ENCODE results near the gene TMEM236.

The TMEM236 gene

DNA sequence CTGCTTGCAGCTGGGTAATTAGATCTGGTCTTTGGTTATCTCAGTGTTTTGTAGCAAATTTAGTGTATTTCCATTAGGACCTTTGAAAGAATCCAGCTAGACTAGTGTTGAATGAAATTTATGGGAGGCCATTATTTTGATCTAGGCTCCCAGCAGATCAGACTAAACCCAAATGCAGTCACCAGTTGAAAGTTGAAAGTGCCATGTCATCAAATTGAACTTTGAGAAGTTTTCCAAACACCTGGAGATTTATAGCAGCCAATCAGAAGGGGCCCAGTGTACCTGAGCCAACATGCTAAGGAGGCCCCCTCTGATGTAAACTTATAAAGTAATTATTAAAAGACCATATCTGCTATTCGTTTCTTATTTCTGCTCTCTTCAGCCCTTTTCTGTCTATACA lies 11.3 kb upstream of the TMEM236 start:
- DNase-seq (ENCODE audit: low read depth, low spot score): no peak

DNA sequence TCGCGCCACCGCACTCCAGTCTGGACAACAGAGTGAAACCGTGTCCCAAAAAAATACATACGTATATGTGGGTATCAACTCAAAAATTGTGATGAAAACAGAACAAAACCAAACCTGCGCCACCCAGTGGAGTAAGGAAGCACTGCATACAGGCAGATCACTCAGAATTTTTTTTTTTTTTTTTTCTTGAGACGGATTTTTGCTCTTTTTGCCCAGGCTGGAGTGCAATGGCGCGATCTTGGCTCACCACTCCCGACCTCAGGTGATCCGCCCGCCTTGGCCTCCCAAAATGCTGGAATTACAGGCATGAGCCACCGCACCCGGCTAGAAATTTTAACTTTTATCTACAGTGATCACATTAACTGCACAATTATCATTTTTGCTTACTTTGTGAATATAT lies 9.1 kb upstream of the TMEM236 start:
- peak; percentile 58 for DNase-seq (ENCODE audit: low read depth, low spot score)

DNA sequence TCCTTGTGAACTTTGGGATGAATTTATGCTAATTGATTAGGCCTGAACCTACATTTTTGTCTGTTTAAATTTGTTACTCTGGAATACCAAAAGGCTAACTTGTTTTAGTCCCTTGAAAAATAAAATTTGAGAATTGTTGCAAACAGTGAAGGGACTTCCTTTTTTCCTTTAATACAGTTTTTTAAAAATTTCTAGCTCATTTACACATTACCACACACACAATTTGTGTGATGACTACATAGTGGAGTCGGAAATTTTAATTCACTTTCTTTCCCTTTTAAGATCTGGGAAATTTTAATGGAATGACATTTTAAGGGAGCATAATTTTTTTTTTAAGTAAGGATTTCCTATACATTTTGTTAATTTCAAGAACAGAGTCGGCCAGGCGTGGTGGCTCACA lies 8.6 kb upstream of the TMEM236 start:
- DNase-seq (ENCODE audit: low read depth, low spot score): no peak

DNA sequence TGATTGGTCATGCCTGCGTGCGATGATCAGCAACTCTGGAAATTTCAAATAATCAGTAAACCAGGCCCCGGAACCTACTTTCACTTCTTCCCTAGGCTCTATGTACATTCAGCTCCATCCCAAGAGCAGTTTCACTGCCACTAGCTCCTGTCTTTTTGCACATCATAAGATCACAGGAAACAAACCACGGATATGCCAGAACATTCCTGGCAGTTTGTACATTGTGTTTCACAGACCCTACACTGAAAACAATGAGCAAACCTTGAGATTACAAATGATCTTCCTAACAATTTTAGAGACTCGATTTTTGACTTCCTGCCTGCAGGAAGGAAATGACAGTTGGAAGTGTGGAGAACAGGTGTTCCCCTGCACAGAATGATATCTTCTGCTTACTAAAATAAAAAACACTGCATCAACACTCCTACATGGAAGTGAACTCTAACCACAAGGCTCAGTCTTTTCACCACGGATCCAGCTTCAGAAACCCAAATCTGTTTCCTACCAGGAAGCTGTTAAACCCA lies 7.6 kb upstream of the TMEM236 start:
- DNase-seq (ENCODE audit: low read depth, low spot score): no peak

DNA sequence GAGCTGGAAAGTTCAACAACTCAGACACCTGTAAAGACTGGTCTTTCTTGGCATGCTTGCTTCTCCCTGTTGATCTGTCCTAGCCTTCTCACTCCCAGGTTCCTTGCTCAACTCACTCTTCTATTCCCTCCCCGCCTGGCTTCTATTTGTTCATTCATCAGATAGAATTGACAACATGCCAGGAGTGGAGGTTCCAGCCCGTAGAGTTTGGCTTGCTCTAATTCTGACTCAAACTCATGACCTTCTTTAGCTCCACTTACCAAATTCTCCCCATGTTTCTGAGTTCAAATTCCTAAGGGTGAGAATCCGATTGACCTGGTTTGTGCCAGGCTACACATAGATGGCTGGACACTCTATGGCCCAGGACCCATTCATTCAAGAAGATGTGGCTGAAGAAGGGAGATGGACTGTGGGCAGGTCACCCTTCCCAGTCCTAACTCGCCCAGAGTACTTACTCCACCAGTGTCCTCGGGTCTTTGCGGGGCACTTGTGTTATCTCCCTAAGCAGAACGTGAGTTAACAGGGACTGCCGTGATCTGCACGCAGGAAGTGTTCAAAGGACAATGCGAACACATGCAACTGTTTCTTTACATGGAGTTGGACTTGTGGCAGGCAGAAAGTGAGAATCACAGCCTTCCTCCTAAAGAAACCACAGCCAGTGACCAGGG lies 4.0 kb upstream of the TMEM236 start:
- no peak for DNase-seq (ENCODE audit: low read depth, low spot score)

DNA sequence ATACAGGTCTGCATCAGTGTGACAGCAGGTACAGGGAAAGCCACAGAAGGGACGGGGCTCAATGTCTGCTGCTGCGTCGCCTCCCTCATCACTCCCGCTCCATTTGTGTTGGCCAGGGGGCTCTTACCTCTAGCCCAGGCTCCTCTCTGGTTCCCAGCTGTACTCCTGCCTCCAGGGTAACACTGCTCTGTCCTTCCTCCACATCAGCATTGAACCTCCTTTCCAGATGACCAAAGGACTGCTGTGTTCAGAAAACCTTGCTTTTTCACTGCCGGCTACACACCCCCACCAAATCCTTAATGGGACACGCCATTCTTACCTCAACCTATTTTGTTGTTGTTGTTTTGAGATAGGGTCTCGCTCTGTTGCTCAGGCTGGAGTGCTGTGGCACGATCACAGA lies 2.1 kb upstream of the TMEM236 start:
- DNase-seq (ENCODE audit: low read depth, low spot score): no peak

DNA sequence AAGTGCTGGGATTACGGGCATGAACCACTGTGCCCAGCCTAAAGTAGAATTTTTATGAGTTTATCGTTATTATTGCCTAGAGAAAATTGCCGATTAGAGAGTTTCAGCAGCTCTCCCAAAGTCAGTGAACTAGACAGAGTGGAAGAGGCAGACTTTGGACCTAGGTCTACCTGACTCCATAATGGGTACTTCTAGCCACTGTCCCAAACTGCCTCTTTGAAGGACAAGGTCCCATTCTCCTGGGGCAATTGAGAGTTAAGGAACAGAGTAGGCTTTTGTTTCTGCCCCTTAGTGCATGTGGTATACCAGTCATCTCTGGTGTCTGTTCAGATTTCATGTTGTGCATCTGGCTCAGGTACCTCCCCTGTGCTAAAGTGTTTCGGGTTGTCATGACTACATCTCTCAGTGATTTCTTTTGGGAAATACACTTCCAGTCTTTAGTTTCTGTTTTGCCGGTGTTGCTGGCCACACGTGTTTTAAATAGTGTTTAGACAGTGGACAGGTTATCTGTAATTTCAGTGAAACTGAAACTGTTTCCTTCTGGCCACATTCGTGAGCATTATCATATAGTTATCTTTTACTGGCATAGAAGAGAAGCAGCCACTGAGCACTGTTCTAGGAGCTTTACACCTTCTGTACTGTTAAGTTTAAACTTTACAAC lies 4.7 kb downstream of the TMEM236 start:
- DNase-seq (ENCODE audit: low read depth, low spot score): no peak

DNA sequence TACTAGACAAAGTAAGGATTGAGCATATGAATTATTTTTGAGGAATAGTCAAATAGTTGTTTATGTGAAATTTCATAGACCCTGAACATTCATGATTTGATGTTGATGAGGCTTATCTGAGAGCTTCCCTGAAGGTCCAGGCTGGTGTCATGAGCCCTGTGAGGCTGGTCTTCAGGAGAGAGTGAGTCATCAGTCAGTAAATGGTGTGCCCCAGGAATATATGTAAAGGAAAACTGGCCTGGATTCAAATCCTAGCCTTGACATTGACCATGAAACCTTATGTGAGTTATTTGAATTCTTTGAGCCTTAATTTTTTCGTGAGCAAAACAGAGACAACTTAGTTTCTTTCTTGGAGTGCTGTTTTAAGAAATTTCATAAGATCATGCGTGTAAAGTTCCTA lies 6.2 kb downstream of the TMEM236 start:
- DNase-seq (ENCODE audit: low read depth, low spot score): no peak

DNA sequence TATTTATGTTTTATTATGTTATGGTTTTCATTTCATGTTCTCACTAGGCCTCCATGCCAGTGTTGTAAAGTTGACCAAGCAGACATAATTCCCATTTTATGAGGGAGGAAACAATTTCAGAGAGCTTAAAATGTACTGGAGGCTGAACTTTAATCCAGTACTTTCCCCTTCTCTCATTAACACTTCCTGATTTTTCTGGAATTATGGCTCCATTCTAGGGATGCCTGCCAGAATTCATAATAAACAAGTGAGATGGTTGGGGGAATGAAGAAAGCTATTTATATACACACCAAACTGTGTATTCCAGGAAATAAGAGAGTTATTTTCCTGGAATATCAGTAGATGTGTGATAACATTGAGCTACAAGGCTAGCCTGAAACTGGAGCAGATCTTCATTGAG lies 6.9 kb downstream of the TMEM236 start:
- no peak for DNase-seq (ENCODE audit: low read depth, low spot score)

DNA sequence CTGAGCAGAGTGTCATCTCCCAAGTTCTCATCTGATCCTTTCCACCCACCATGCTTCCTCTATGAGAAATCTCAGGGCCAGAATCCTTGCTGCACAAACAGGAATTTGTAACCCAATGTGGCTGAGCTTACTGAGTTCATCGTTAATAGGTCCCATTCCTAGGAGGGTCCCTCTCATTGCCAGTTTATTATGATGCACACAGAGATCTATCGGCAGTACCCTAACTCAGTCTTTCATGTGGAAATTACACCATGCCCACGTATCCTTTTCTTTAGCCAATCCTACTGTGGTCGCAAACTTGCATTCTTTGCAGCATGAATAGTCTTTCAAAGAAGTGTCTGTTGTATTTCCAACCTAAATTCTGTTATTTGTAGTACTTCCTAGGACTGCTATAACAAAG lies 12.1 kb downstream of the TMEM236 start:
- DNase-seq (ENCODE audit: low read depth, low spot score): no peak

DNA sequence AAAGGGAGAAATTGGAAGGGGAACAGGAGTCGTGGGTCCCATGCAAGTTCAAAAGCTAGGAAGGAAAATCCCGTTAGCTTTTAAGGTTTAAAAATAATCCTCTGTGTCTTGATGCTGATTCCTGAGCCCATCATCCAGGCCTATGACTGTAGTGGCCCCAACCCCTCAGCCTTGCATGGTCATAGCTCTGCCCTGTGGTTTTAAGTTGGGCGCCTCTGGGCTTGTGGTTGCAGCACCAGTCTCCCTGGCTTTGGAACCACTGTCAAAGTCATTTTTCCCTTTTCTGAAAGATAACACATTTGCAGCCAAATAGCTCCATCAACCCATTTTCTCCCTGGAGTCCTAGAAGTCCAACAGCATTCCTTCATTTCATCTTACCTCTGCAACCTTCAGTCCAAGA lies 13.6 kb downstream of the TMEM236 start:
- DNase-seq (ENCODE audit: low read depth, low spot score): no peak

DNA sequence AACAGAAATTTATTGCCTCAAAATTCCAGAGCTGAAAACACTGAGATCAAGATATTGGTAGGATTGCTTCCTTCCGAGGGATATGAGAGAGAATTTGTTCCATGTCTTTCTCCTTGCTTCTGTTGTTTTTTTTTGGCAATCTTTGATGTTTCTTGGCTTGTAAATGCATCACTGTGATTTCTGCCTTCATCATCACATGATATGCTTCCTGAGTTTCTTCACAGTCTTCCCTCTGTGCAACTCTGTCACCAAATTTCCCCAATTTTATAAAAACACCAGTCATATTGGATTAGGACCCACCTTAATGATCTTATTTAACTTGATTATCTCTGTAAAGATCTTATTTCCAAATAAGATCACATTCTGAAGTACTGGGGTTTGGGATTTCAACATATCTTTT lies 14.7 kb downstream of the TMEM236 start:
- no peak for DNase-seq (ENCODE audit: low read depth, low spot score)

DNA sequence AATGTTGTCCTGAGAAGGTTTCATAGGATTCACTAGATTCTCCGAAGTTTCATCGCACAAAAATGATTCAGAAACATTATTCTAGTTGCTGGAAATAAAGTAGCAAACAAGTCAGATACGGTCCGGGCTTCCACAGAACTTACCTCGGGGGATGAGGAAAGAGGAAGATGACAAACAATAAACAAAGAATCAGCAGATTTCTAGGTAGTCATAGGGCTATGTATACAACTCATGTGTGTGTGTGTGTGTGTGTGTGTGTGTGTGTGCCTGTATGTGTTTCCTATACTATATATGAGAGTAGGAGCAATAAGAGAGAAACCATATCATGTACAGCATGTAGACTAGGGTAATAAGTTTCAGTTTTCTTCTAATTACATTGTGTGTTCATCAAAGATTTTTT lies 16.5 kb downstream of the TMEM236 start:
- no peak for DNase-seq (ENCODE audit: low read depth, low spot score)

DNA sequence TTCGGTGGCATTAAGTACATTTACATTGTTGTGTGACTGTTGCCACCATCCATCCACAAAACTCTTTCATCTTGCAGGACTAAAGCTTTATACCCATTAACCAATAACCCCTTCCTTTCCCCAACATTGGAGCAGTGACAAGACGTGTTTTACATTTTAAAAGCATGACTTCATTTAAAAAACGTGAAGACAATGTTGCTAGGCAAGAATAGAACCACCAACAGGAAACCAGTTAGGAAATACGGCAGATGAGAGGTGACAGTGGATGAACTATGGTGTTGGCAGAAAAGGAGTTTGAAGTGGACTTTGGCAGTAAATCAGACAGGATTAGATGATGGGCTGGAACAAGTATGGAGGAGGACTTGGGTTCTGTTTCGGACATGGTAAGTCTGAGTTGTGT lies 17.0 kb downstream of the TMEM236 start:
- no peak for DNase-seq (ENCODE audit: low read depth, low spot score)

DNA sequence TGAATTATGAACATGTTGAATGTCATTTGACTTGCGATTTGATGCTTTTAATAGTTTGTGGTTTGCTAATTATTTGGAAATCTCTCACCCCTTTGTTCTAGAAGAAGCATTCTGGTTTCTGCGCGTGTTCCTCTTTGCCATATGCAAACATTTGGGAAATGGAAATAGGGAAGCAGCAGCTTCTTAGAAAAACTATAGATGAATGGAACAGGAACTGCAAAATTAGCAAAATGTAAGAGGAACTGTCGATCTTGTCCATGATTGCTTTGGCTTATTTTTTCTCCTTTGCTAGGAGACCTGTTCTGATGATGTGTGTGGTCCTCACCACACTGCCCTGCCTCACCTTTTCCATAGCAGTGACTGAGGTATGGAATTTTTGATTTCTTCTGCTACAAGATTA lies 19.0 kb downstream of the TMEM236 start:
- no peak for DNase-seq (ENCODE audit: low read depth, low spot score)

DNA sequence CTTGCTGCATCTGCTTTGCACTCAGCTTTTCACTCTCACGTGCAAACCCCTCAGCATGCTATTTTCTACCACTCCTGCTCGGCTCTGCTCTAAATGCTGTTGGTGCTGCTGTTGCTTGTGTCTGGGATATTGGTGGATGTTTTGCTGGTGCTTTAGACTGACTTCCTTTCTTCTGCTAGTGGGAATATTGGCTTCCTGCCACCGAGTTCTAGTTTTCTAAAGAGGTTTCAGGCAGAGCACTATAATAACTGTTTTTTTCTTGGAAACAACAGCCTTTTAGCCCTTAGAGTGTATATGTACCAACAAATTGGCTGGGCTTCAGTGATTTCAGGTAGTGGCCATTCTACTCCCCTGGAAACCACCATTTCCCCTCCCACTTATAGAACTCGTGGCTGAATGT lies 27.8 kb downstream of the TMEM236 start:
- DNase-seq (ENCODE audit: low read depth, low spot score): no peak

DNA sequence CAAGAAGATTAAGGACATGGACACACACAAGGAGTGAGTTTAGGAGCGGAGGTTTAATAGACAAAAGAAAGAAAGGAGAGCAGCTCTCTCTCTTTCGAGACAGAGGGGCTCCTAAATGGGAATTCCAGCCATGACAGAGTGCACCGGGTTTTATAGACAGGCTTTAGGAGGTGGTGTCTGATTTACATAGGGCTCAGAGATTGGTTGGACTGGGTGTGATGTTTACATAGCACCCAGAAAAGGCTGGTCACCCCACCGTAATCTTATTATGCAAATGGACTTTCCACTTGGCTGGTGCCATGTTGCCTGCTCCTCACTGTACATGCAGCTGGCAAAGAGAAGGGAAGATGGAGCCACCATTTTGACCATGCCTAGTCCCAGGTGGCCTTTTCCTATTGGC lies 28.7 kb downstream of the TMEM236 start:
- DNase-seq (ENCODE audit: low read depth, low spot score): no peak

DNA sequence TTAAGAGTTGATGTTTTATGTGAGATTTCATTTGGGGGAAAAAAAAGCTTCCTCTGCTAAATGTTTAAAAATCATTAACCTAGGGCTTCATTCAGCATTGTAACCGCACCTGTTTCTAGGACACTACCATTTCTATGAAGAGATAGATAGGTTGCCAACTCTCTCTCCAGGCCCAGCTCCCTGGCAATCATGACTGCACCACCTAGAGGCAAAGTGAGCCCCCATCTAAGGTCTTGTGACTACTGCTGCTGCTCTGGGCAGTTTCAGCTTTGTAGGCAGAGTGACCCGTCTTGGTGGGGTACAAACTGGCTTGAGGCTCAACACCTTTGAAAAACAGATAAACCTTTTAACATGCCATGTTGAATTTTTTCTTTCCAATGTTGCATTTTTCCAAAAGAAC lies 29.9 kb downstream of the TMEM236 start:
- no peak for DNase-seq (ENCODE audit: low read depth, low spot score)

DNA sequence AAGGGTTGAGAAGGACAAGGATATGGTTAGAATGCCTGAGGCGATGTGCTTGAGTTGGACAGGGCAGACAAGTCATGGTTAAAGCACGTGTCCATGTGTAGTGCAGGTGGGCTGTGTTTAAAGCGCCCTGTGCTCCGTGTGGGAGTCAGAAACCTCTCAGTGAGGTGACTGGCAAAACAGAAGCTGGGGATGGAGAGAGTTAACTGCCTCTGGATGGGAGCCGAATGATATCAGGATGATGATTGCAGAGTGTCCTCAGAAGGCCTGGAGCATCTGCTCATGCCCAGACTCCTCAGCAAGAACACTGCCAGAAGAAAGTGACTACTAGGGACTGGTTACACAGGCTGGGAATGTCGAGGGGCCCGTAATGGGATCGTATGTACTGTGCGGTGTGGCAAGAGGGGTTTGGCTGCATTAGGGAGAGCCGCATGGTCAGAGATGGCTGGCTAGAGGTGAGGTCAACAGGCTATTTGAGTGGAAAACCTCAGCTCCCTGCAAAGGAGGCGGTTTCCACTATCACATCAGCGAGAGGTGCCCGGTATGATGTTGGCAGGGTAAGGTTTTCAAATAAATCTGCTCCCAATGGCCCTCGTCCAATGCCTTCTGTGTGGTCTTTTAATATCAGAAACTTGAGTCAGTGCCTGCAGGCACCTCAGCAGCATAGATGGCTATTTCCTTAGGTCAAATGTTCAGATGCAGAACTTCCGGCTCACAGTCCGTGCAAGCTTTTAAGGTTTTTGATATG lies 31.1 kb downstream of the TMEM236 start:
- no peak for DNase-seq (ENCODE audit: low read depth, low spot score)

DNA sequence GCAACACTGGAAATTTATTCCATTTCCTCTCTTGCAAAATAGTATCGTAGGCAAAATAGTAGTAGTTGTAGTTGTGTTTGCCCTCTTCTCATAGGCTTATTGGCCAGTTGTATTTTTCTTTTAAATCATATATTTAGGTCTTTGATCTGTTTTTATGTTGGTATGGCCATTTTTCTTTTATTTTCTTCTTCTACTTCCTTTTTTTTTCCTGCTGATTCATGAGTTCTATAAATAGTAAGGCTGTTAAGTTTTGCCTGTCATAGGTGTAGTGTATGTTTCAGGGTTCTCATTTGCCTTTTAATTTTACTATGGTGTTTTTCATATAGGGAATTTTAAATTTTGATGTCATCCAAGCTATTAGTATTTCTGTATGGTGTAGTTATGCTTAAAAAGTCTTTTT lies 31.8 kb downstream of the TMEM236 start:
- no peak for DNase-seq (ENCODE audit: low read depth, low spot score)

DNA sequence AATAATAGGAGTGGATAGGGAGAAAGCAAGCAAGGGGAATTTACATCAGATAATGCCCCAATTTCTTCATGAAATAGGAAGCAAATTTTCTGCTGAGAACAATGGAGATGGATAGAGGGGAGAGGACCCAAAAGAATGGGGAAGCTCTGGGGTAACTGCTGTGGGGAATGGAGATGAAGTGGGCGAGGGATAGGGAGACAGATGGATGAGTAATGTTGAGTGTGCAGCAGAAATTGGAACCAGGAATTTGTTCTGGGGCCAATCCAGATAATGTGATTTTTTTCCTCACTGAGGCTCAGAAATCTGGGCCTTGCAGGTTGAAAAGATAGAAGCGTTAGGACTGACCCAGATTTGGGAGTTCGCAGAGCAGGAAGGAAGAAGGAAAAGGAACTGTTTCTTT lies 32.7 kb downstream of the TMEM236 start:
- no peak for DNase-seq (ENCODE audit: low read depth, low spot score)

DNA sequence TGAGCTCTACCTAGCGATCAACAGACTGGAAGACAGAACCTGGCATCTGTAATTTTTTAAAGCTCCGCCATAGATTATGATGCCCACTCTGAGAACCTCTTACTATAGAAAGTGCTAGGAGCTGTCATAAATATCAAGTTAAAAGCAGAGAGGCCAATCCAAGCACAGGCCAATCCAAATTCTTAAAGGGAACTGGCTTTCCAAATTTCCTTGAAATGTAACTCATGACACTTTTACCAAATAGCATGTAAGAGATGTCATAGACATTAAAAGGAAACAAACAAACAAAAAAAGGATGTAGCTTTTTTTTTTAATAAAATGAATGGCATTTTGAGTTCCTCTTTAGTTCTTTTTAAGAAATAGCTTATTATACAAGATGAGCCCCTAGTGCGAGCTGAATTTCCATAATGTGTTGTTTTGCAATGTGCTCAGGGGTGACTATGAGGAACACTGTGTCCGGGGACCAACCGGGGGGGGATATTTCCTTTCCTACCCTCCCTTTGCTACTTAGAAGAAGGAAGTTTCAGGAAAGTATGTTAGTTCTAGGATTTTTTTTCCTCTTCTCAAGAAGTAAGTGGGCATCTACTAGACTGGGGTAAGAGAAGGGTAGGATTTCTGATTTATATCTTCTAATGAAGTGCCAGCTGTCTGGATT lies 33.4 kb downstream of the TMEM236 start:
- DNase-seq (ENCODE audit: low read depth, low spot score): no peak
